ENCODE data around the gene STXBP6. TPM values are rescaled to one million over a fixed set of nuclear protein-coding genes. Genes with fewer than 3 reads are reported as not detected.

The STXBP6 gene
- total RNA-seq, 1 experiment from 2014 or later = 0.27 TPM

GRCh38 chr14:24971255-24971654 lies 78.7 kb downstream of the STXBP6 start:
- Histone ChIP-seq H3K4me1 (ENCODE audit: control insufficient read depth in 1 of 2, insufficient read depth in 2 of 2, low read length in 2 of 2) (no peaks in the 10 kb centered on the region), H3K27me3 (ENCODE audit: insufficient read depth, low read length) (no peaks in the 10 kb centered on the region), H4K20me1 (ENCODE audit: insufficient read depth) (no peaks in the 10 kb centered on the region), H3K79me2 (ENCODE audit: insufficient read depth, low read length) (no peaks in the 10 kb centered on the region), H3K36me3 (ENCODE audit: control insufficient read depth in 1 of 2, insufficient read depth in 2 of 2, low read length in 2 of 2) (no peaks in the 10 kb centered on the region), H3K9me3 (ENCODE audit: control insufficient read depth in 1 of 2, insufficient read depth in 1 of 2, low read depth in 1 of 2, low read length in 2 of 2) (peaks cover 3% of the 10 kb centered on the region in 2 experiments; a peak in 2 of 4 replicates), H2AFZ (ENCODE audit: low read depth, low read length, poor library complexity, severe bottlenecking) (no peak overlapping the region), H3K4me3 (replicated peaks in 1 of 2; ENCODE audit: low read depth in 1 of 2, low read length in 2 of 2) (no peak overlapping the region), H3K9ac (ENCODE audit: low read length) (no peak overlapping the region), H3K4me2 (ENCODE audit: low read length) (no peak overlapping the region), H3K9me2 (ENCODE audit: insufficient read depth) (no peaks in the 10 kb centered on the region), H3K27ac (ENCODE audit: low read depth, low read length) (no peak overlapping the region)
- BruUV-seq (replicated peaks) = no TSS peak
- ChIA-PET RAD21 (ENCODE audit: low non-redundant PET in 1 of 2, low total read pairs in 2 of 2, uncharacterized antibody in 2 of 2, unreplicated experiment in 2 of 2) (no interaction called here), POLR2A (no interaction called here), CTCF (no interaction called here)
- ATAC-seq = no peak
- DNase-seq (ENCODE audit: low read depth, low spot score) = no peak
- TF ChIP-seq ZFX (IDR thresholded peaks at IDR 0.05) (no peak), YY1 (IDR thresholded peaks at IDR 0.05; ENCODE audit: extremely low read depth, insufficient replicate concordance, low read depth, low read length) (no peak), REST (IDR thresholded peaks at IDR 0.05; ENCODE audit: low read depth) (no peak), CTCF (IDR thresholded peaks at IDR 0.05 in 2 of 3, conservative IDR thresholded peaks at IDR 0.05 in 1 of 3; ENCODE audit: borderline replicate concordance in 1 of 3, insufficient read depth in 1 of 3, low read depth in 2 of 3, low read length in 2 of 3) (no peak), ATF3 (IDR thresholded peaks at IDR 0.05) (no peak), EZH2phosphoT487 (IDR thresholded peaks at IDR 0.05; ENCODE audit: borderline replicate concordance) (no peak), ELF1 (IDR thresholded peaks at IDR 0.05; ENCODE audit: borderline replicate concordance, low read depth) (no peak), SP1 (IDR thresholded peaks at IDR 0.05; ENCODE audit: low read depth) (no peak), TCF7L2 (IDR thresholded peaks at IDR 0.05; ENCODE audit: borderline replicate concordance, extremely low read depth, insufficient read depth, insufficient read length) (no peak), SIN3A (IDR thresholded peaks at IDR 0.05; ENCODE audit: low read depth) (no peak), SRF (IDR thresholded peaks at IDR 0.05; ENCODE audit: low read depth) (no peak), CEBPB (IDR thresholded peaks at IDR 0.05; ENCODE audit: low read depth) (no peak), MAX (IDR thresholded peaks at IDR 0.05) (no peak), EZH2 (IDR thresholded peaks at IDR 0.05) (no peak), POLR2AphosphoS5 (IDR thresholded peaks at IDR 0.05; ENCODE audit: low read depth, low read length) (no peak)
- intact Hi-C loops (cut with micrococcal nuclease) = no loop called here

All from HCT116 (cell line).